Measurements from ENCODE around the gene KCNMA1.
"Not testable (repeated sequence)": the region's sequence is repeated elsewhere in the genome, so short reads cannot be mapped to it uniquely, and the experiment has no call there.

KCNMA1 gene

GRCh38 chr10:77415313-77415960, 222.2 kb downstream of the KCNMA1 start:
- Histone ChIP-seq H3K9ac (ENCODE audit: low read length) (no peak overlapping the region), H3K79me2 (ENCODE audit: insufficient read depth, low read length) (no peaks in the 10 kb centered on the region), H3K4me2 (ENCODE audit: low read depth, low read length, poor library complexity, severe bottlenecking) (no peak overlapping the region), H3F3A (ENCODE audit: insufficient read depth) (no peaks in the 10 kb centered on the region), H2AFZ (ENCODE audit: low read depth, low read length, severe bottlenecking) (no peak overlapping the region), H3K27me3 (ENCODE audit: low read length) (no peaks in the 10 kb centered on the region), H3K27ac (ENCODE audit: low read depth, low read length) (no peak overlapping the region), H3K9me3 (ENCODE audit: insufficient read depth, low read length) (no peaks in the 10 kb centered on the region), H3K4me3 (ENCODE audit: insufficient read depth, low read length, poor library complexity, severe bottlenecking) (no peak overlapping the region), H3K36me3 (ENCODE audit: low read length) (no peaks in the 10 kb centered on the region), H4K20me1 (ENCODE audit: low read depth, low read length) (no peaks in the 10 kb centered on the region), H3K9me2 (replicated peaks; ENCODE audit: insufficient read depth, low read length) (no peaks in the 10 kb centered on the region)
- TF ChIP-seq EZH2phosphoT487 (conservative IDR thresholded peaks at IDR 0.05; ENCODE audit: low read length) (no peak), CTCF (IDR thresholded peaks at IDR 0.05; ENCODE audit: insufficient read depth, low read length, poor library complexity, severe bottlenecking) (no peak)

GRCh38 chr10:77413231-77413630, 224.4 kb downstream of the KCNMA1 start:
- no peak overlapping the region for H3K4me2 ChIP-seq (ENCODE audit: low read depth, low read length, poor library complexity, severe bottlenecking)
- no peak overlapping the region for H3K9ac ChIP-seq (ENCODE audit: low read length)
- H3F3A ChIP-seq (ENCODE audit: insufficient read depth) = no peaks in the 10 kb centered on the region
- H4K20me1 ChIP-seq (ENCODE audit: low read depth, low read length) = no peaks in the 10 kb centered on the region
- no peak for TF ChIP-seq EZH2phosphoT487 (conservative IDR thresholded peaks at IDR 0.05; ENCODE audit: low read length)
- no peaks in the 10 kb centered on the region for H3K27me3 ChIP-seq (ENCODE audit: low read length)
- no peaks in the 10 kb centered on the region for H3K9me2 ChIP-seq (replicated peaks; ENCODE audit: insufficient read depth, low read length)
- H3K36me3 ChIP-seq (ENCODE audit: low read length) = no peaks in the 10 kb centered on the region
- H3K27ac ChIP-seq (ENCODE audit: low read depth, low read length) = no peak overlapping the region
- H3K9me3 ChIP-seq (ENCODE audit: insufficient read depth, low read length) = no peaks in the 10 kb centered on the region
- H2AFZ ChIP-seq (ENCODE audit: low read depth, low read length, severe bottlenecking) = no peak overlapping the region
- H3K4me3 ChIP-seq (ENCODE audit: insufficient read depth, low read length, poor library complexity, severe bottlenecking) = no peak overlapping the region
- no peaks in the 10 kb centered on the region for H3K79me2 ChIP-seq (ENCODE audit: insufficient read depth, low read length)

- not testable (repeated sequence) for H3K9me2 ChIP-seq (replicated peaks; ENCODE audit: insufficient read depth, low read length); H3K9ac ChIP-seq (ENCODE audit: low read length); H4K20me1 ChIP-seq (ENCODE audit: low read depth, low read length); H3K79me2 ChIP-seq (ENCODE audit: insufficient read depth, low read length); H2AFZ ChIP-seq (ENCODE audit: low read depth, low read length, severe bottlenecking); H3F3A ChIP-seq (ENCODE audit: insufficient read depth); H3K4me2 ChIP-seq (ENCODE audit: low read depth, low read length, poor library complexity, severe bottlenecking); H3K9me3 ChIP-seq (ENCODE audit: insufficient read depth, low read length); H3K27ac ChIP-seq (ENCODE audit: low read depth, low read length); H3K27me3 ChIP-seq (ENCODE audit: low read length); H3K36me3 ChIP-seq (ENCODE audit: low read length); H3K4me3 ChIP-seq (ENCODE audit: insufficient read depth, low read length, poor library complexity, severe bottlenecking)
Measured at GRCh38 chr10:77412573-77413133, 225.0 kb downstream of the KCNMA1 start.

GRCh38 chr10:77411805-77412204, 225.8 kb downstream of the KCNMA1 start:
- H3K27ac ChIP-seq (ENCODE audit: low read depth, low read length) = no peak overlapping the region
- no peak overlapping the region for H2AFZ ChIP-seq (ENCODE audit: low read depth, low read length, severe bottlenecking)
- H3K36me3 ChIP-seq (ENCODE audit: low read length) = no peaks in the 10 kb centered on the region
- H3K9ac ChIP-seq (ENCODE audit: low read length) = no peak overlapping the region
- no peaks in the 10 kb centered on the region for H3K79me2 ChIP-seq (ENCODE audit: insufficient read depth, low read length)
- H3K9me3 ChIP-seq (ENCODE audit: insufficient read depth, low read length) = no peaks in the 10 kb centered on the region
- H4K20me1 ChIP-seq (ENCODE audit: low read depth, low read length) = no peaks in the 10 kb centered on the region
- H3K4me3 ChIP-seq (ENCODE audit: insufficient read depth, low read length, poor library complexity, severe bottlenecking) = no peak overlapping the region
- H3K27me3 ChIP-seq (ENCODE audit: low read length) = no peaks in the 10 kb centered on the region
- TF ChIP-seq EZH2phosphoT487 (conservative IDR thresholded peaks at IDR 0.05; ENCODE audit: low read length) = no peak
- no peak for TF ChIP-seq CTCF (IDR thresholded peaks at IDR 0.05; ENCODE audit: insufficient read depth, low read length, poor library complexity, severe bottlenecking)
- H3K9me2 ChIP-seq (replicated peaks; ENCODE audit: insufficient read depth, low read length) = no peaks in the 10 kb centered on the region
- H3F3A ChIP-seq (ENCODE audit: insufficient read depth) = no peaks in the 10 kb centered on the region
- H3K4me2 ChIP-seq (ENCODE audit: low read depth, low read length, poor library complexity, severe bottlenecking) = no peak overlapping the region

Measured in SU-DHL-6 (cell line).